ENCODE results near the gene PVRIG.
A peak's percentile ranks its signal among the peaks of the same experiment; 100 is the strongest.
"Not testable (repeated sequence)": the region's sequence is repeated elsewhere in the genome, so short reads cannot be mapped to it uniquely, and the experiment has no call there.

The PVRIG gene

GRCh38 chr7:100176096-100177044, 43.4 kb upstream of the PVRIG start:
- peak overlapping the region; percentile 86 for H3K4me3 ChIP-seq (ENCODE audit: low read depth, low read length)
- TF ChIP-seq CTCF (IDR thresholded peaks at IDR 0.05; ENCODE audit: low read depth, low read length) = no peak

GRCh38 chr7:100177045-100178001, 42.4 kb upstream of the PVRIG start, which contains the start of the genes GPC2 and STAG3:
TSS of gene GPC2 (minus strand) at chr7:100177381. CDS start at chr7:100177199, 182 bp downstream.
TSS of gene STAG3 (plus strand) at chr7:100177918. CDS start at chr7:100180557, 2,639 bp downstream.
- no peak for TF ChIP-seq CTCF (IDR thresholded peaks at IDR 0.05; ENCODE audit: low read depth, low read length)
- peak within 1 kb of the TSS; percentile 86 for H3K4me3 ChIP-seq (ENCODE audit: low read depth, low read length)

- not testable (repeated sequence) for H3K4me3 ChIP-seq (ENCODE audit: low read depth, low read length)
Observed at GRCh38 chr7:100180084-100180483, 39.7 kb upstream of the PVRIG start.

- H3K4me3 ChIP-seq (ENCODE audit: low read depth, low read length) = not testable (repeated sequence)
Observed at GRCh38 chr7:100182616-100183015, 37.1 kb upstream of the PVRIG start.

- H3K4me3 ChIP-seq (ENCODE audit: low read depth, low read length) = not testable (repeated sequence)
Observed at GRCh38 chr7:100183090-100183489, 36.7 kb upstream of the PVRIG start.

GRCh38 chr7:100185726-100186125, 34.0 kb upstream of the PVRIG start:
- TF ChIP-seq CTCF (IDR thresholded peaks at IDR 0.05; ENCODE audit: low read depth, low read length) = no peak
- H3K4me3 ChIP-seq (ENCODE audit: low read depth, low read length) = no peak overlapping the region

GRCh38 chr7:100189061-100189460, 30.7 kb upstream of the PVRIG start:
- no peak overlapping the region for H3K4me3 ChIP-seq (ENCODE audit: low read depth, low read length)
- TF ChIP-seq CTCF (IDR thresholded peaks at IDR 0.05; ENCODE audit: low read depth, low read length) = no peak

GRCh38 chr7:100190048-100190711, 29.6 kb upstream of the PVRIG start:
- H3K4me3 ChIP-seq (ENCODE audit: low read depth, low read length) = no peak overlapping the region

More at GRCh38 chr7:100190048-100190711, 29.6 kb upstream of the PVRIG start:
- no peak for TF ChIP-seq CTCF (IDR thresholded peaks at IDR 0.05; ENCODE audit: low read depth, low read length)

Data from WI38 (cell line).